HEK293 (cell line): ENCODE measurements around the gene TLK1.

Experiments used
- CTCF ChIA-PET: fragments of 350-600 bp; formaldehyde crosslinking; extraction: SDS; loops from one replicate; lab custom pipeline; 2021; ENCODE audit warnings: antibody characterized with exemption; lab: Yijun Ruan, JAX
- POLR2A ChIA-PET: fragments of 300-600 bp; formaldehyde crosslinking; extraction: SDS; loops from one replicate; lab custom pipeline; 2020; ENCODE audit warnings: antibody characterized with exemption, inconsistent platforms; lab: Yijun Ruan, JAX
- H3K27ac ChIP-seq: fragments of 200-500 bp; sonication (Bioruptor generic); 2 replicates; pipeline ENCODE4 v1.5.1; 2014; ENCODE audit warnings: low read depth, low read length, control low read depth, inconsistent platforms; ENCODE audit errors: extremely low read depth
- H3K36me3 ChIP-seq, 2 experiments: fragments of 200-500 bp in 1 of 2; sonication (Bioruptor generic) in 1 of 2; 1 replicate in 1 of 2; 2 replicates in 1 of 2; pipeline ENCODE4 v1.5.1; 2014 to 2017; ENCODE audit warnings: inconsistent platforms in 2 of 2, low read length in 2 of 2; ENCODE audit not compliant: control insufficient read depth in 2 of 2, insufficient read depth in 1 of 2
- H3K4me1 ChIP-seq: fragments of 200-500 bp; sonication (Bioruptor generic); 2 replicates; pipeline ENCODE4 v1.5.1; 2014; ENCODE audit warnings: mild to moderate bottlenecking, low read length, inconsistent platforms; ENCODE audit not compliant: control insufficient read depth, insufficient read depth
- H3K4me3 ChIP-seq: 2 replicates; pipeline ENCODE4 v1.5.1; 2011; ENCODE audit warnings: low read depth, mild to moderate bottlenecking, control low read depth, low read length, moderate library complexity
- H3K9me3 ChIP-seq: fragments of 200-500 bp; sonication (Bioruptor generic); 2 replicates; pipeline ENCODE4 v1.5.1; 2014; ENCODE audit warnings: low read depth, low read length, inconsistent platforms; ENCODE audit not compliant: control insufficient read depth, insufficient read depth
- CTCF ChIP-seq: fragments of 450-650 bp; formaldehyde crosslinking; IDR thresholded peaks from 2 replicates; pipeline ENCODE4 v1.5.1; 2016; ENCODE audit warnings: missing biosample characterization, missing genetic modification characterization
- ELK4 ChIP-seq: IDR thresholded peaks from 2 replicates; pipeline ENCODE4 v1.6.1; 2011; ENCODE audit warnings: mild to moderate bottlenecking, low read depth, low read length, borderline replicate concordance
- GLI2 ChIP-seq: fragments of 450-650 bp; formaldehyde crosslinking; IDR thresholded peaks from 2 replicates; pipeline ENCODE4; 2017; ENCODE audit warnings: missing biosample characterization, missing genetic modification characterization, low read depth, borderline replicate concordance
- GLIS2 ChIP-seq: fragments of 450-650 bp; formaldehyde crosslinking; IDR thresholded peaks from 2 replicates; pipeline ENCODE4 v1.5.1; 2016; ENCODE audit warnings: missing biosample characterization, missing genetic modification characterization
- HOXD13 ChIP-seq: sonication (generic); formaldehyde crosslinking; IDR thresholded peaks from 2 replicates; pipeline ENCODE4 v1.8.0; 2022; ENCODE audit warnings: missing genetic modification reagents, borderline replicate concordance
- KLF17 ChIP-seq: fragments of 450-650 bp; formaldehyde crosslinking; IDR thresholded peaks from 2 replicates; pipeline ENCODE4 v1.5.1; 2016; ENCODE audit warnings: missing biosample characterization, missing genetic modification characterization
- PBX3 ChIP-seq: sonication (generic); formaldehyde crosslinking; IDR thresholded peaks from 2 replicates; pipeline ENCODE4 v1.8.1; 2022; ENCODE audit warnings: mild to moderate bottlenecking, moderate library complexity, missing genetic modification reagents
- PRDM1 ChIP-seq: fragments of 450-650 bp; formaldehyde crosslinking; IDR thresholded peaks from 2 replicates; pipeline ENCODE4; 2016; ENCODE audit warnings: missing biosample characterization, missing genetic modification characterization
- ZFHX2 ChIP-seq: fragments of 450-650 bp; formaldehyde crosslinking; conservative IDR thresholded peaks from 2 replicates; pipeline ENCODE4 v1.5.1; 2016; ENCODE audit warnings: missing biosample characterization, missing genetic modification characterization
- ZFP41 ChIP-seq: fragments of 450-650 bp; formaldehyde crosslinking; IDR thresholded peaks from 2 replicates; pipeline ENCODE4 v1.5.1; 2016; ENCODE audit warnings: missing biosample characterization, missing genetic modification characterization, borderline replicate concordance
- ZNF132 ChIP-seq: fragments of 450-650 bp; formaldehyde crosslinking; IDR thresholded peaks from 2 replicates; pipeline ENCODE4 v1.5.1; 2017; ENCODE audit warnings: missing biosample characterization, missing genetic modification characterization, borderline replicate concordance
- ZNF202 ChIP-seq: fragments of 450-650 bp; formaldehyde crosslinking; IDR thresholded peaks from 2 replicates; pipeline ENCODE4 v1.5.1; 2016; ENCODE audit warnings: missing biosample characterization, missing genetic modification characterization, borderline replicate concordance
- ZNF302 ChIP-seq: fragments of 450-650 bp; formaldehyde crosslinking; IDR thresholded peaks from 2 replicates; pipeline ENCODE4 v1.5.1; 2016; ENCODE audit warnings: missing biosample characterization, missing genetic modification characterization, low read depth
- ZNF391 ChIP-seq: fragments of 450-650 bp; formaldehyde crosslinking; IDR thresholded peaks from 2 replicates; pipeline ENCODE4 v1.5.1; 2016; ENCODE audit warnings: low read depth, missing biosample characterization, missing genetic modification characterization, borderline replicate concordance
- ZNF398 ChIP-seq: fragments of 450-650 bp; formaldehyde crosslinking; IDR thresholded peaks from 2 replicates; pipeline ENCODE4 v1.5.1; 2017; ENCODE audit warnings: missing biosample characterization, missing genetic modification characterization
- ZNF580 ChIP-seq: fragments of 450-650 bp; formaldehyde crosslinking; IDR thresholded peaks from 2 replicates; pipeline ENCODE4 v1.5.1; 2016; ENCODE audit warnings: missing biosample characterization, missing genetic modification characterization
- ZNF596 ChIP-seq: fragments of 450-650 bp; IDR thresholded peaks from 2 replicates; pipeline ENCODE4 v1.5.0; 2018; ENCODE audit warnings: missing biosample characterization, mild to moderate bottlenecking, missing genetic modification characterization, moderate library complexity
- ZNF624 ChIP-seq: fragments of 450-650 bp; formaldehyde crosslinking; IDR thresholded peaks from 2 replicates; pipeline ENCODE4 v1.5.1; 2017; ENCODE audit warnings: missing biosample characterization, missing genetic modification characterization
- ZNF664 ChIP-seq: fragments of 450-650 bp; formaldehyde crosslinking; IDR thresholded peaks from 2 replicates; pipeline ENCODE4 v1.5.1; 2016; ENCODE audit warnings: missing biosample characterization, missing genetic modification characterization
- ZNF777 ChIP-seq: fragments of 450-650 bp; formaldehyde crosslinking; IDR thresholded peaks from 2 replicates; pipeline ENCODE4 v1.5.1; 2017; ENCODE audit warnings: missing biosample characterization, missing genetic modification characterization, borderline replicate concordance
- ZSCAN23 ChIP-seq: fragments of 450-650 bp; formaldehyde crosslinking; IDR thresholded peaks from 2 replicates; pipeline ENCODE4 v1.5.1; 2016; ENCODE audit warnings: missing biosample characterization, missing genetic modification characterization

Gene TLK1

GRCh38 chr2:171016125-171016524, 144.6 kb downstream of the TLK1 start:
- ChIA-PET POLR2A (no interaction called here), CTCF (no interaction called here)
- TF ChIP-seq ZNF777 (tag by site-specific recombination) (no peak), CTCF (no peak), ZNF398 (tag by site-specific recombination) (no peak)
- Histone ChIP-seq H3K27ac (no peak overlapping the region), H3K36me3 (peaks cover 1 to 23% of the 10 kb centered on the region in 2 experiments; a peak in 2 of 3 replicates), H3K9me3 (no peaks in the 10 kb centered on the region), H3K4me1 (no peaks in the 10 kb centered on the region), H3K4me3 (no peak overlapping the region)

- TF ChIP-seq ZFHX2 (tag by site-specific recombination) (no peak), ELK4 (no peak), ZNF624 (tag by site-specific recombination) (no peak), ZNF398 (tag by site-specific recombination) (no peak), ZNF664 (tag by site-specific recombination) (no peak), GLI2 (tag by site-specific recombination) (no peak), ZNF132 (no peak), ZFP41 (no peak), PBX3 (CRISPR knock-in tag) (no peak), GLIS2 (no peak)
- Histone ChIP-seq H3K27ac (no peak overlapping the region), H3K4me1 (no peaks in the 10 kb centered on the region), H3K4me3 (no peak overlapping the region), H3K36me3 (peaks cover 4 to 33% of the 10 kb centered on the region in 2 experiments; a peak in 2 of 3 replicates), H3K9me3 (no peaks in the 10 kb centered on the region)
- ChIA-PET POLR2A (no interaction called here), CTCF (interaction anchor here (0.7 to 1.0 kb wide), 3 partner anchors 84 to 898 kb away, joined by 3 to 7 read pairs (median 4); no protein-coding TSS in a partner anchor)
These were observed 146.8 kb downstream of the TLK1 start for GRCh38 chr2:171013851-171014250.

- no peaks in the 10 kb centered on the region for H3K4me1 ChIP-seq
- H3K27ac ChIP-seq = no peak overlapping the region
- ChIA-PET POLR2A (no interaction called here), CTCF (interaction anchor here (1.7 kb wide), 1 partner anchor 77 kb away, joined by 5 read pairs; no protein-coding TSS in a partner anchor)
- no peak overlapping the region for H3K4me3 ChIP-seq
- peaks cover 13 to 52% of the 10 kb centered on the region in 2 experiments for H3K36me3 ChIP-seq
- no peaks in the 10 kb centered on the region for H3K9me3 ChIP-seq
- TF ChIP-seq ZNF302 (tag by site-specific recombination) = no peak
- no peak for TF ChIP-seq KLF17
- no peak for TF ChIP-seq ZNF391 (tag by site-specific recombination)
- TF ChIP-seq ZNF202 (tag by site-specific recombination) = no peak
- TF ChIP-seq ZNF596 (tag by site-specific recombination) = no peak
- no peak for TF ChIP-seq PRDM1 (tag by site-specific recombination)
- TF ChIP-seq HOXD13 (CRISPR knock-in tag) = no peak
- TF ChIP-seq ZSCAN23 (tag by site-specific recombination) = no peak
- no peak for TF ChIP-seq ZNF580
These were observed 151.3 kb downstream of the TLK1 start for GRCh38 chr2:171009386-171009785.
